ENCODE measurements around the gene WIZ.

Gene WIZ

DNA sequence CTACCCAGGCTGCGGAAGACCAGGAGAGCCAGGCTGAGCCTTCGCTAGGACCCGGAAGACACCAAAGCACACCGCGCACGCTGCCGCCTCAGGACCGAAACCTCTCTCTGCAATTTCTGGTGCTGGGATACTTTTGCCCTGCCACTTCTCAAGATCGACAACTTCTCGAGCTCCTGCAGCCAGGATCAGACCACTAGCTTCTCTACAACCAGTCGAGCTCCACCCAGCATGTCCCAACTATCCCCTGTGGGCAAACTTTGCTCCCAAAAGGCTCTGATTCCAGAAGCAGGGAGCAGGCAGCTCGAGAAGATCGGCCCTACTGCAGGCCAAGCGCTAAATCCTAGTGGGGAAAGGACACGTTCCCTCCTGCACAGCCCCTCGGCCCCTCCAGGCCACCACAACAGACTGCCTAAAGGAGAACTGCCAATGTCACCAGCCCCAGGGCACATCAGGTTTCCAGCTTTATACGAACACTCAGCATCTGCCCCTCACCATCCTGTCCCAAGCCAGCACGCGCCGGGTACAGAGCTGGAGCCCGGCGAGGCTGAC lies 71.1 kb downstream of the WIZ start:
- DNase-seq (ENCODE audit: low read depth) = no peak

- no peak for DNase-seq (ENCODE audit: low read depth)
Observed at GRCh38 chr19:15374796-15375440, 74.8 kb downstream of the WIZ start.

- DNase-seq (ENCODE audit: low read depth) = no peak
Observed at GRCh38 chr19:15374105-15374651, 75.6 kb downstream of the WIZ start.

- DNase-seq (ENCODE audit: low read depth) = no peak
Observed at GRCh38 chr19:15373644-15374043, 76.1 kb downstream of the WIZ start.

DNA sequence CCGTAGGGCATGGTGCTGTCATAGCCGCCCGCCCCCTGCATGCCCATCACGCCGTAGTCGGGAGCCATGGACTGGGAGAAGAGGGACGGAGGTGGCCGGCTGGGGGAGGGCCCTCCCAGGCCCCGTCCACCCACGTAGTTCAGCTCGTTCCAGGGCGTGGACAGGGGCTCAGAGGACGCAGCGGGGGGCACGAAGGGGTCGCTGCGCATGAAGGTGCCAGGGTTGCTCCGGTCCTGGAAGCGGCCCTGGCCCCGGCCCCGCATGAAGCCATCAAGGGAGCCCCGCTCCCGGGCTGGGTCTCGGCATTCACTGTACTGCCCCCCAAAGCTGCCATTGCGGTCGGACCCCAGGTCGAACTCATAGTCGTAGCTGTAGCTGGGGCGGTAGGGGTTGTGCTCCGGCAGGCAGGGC lies 76.9 kb downstream of the WIZ start:
- DNase-seq (ENCODE audit: low read depth) = no peak

DNA sequence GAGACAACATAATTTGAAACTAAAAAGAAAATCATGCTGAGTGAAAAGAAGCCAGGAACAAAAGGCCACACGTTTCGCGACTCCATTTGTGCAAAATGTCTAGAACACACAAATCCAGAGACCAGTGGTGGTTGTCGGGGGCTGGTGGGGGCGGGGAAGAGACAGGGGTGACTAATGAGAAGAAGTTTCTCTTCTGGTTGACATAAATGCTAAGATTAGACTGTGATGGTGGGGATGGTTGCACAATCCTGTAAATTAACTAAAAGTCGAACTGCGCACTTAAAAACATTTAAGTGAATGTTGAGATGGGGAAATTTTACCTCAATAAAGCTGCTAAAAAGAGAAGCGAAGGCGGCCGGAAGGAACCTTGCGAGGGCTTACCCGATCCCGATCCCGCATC lies 77.3 kb downstream of the WIZ start:
- DNase-seq (ENCODE audit: low read depth) = no peak

DNA sequence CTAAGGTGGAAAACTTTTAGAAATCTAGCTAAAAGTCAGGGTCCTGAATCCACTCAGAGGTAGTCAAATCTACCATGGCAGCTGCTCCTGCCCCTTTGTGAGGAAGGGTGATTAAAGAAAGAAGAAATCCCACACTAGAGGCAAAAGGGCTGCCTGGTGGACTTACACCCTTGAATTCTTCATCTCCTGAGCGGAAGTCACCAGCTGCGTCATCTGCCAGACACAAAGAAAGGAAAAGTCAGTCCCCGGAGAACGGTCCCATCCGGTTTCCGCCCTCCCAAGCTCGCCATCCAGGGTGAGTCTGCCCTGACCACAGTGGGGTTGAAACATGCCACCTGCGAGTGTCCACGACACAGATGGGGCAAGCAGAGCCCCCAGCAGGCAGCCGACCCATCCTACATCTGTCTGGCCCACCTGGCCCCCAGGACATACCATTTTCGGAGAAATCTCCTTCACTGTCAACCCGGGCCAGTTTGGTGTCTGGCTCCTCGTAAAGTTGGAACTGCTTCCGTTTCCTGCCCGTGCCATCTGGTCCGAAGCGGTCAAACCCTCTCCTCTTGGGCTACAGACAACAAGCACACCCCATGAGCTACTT lies 77.9 kb downstream of the WIZ start:
- DNase-seq (ENCODE audit: low read depth) = no peak

DNA sequence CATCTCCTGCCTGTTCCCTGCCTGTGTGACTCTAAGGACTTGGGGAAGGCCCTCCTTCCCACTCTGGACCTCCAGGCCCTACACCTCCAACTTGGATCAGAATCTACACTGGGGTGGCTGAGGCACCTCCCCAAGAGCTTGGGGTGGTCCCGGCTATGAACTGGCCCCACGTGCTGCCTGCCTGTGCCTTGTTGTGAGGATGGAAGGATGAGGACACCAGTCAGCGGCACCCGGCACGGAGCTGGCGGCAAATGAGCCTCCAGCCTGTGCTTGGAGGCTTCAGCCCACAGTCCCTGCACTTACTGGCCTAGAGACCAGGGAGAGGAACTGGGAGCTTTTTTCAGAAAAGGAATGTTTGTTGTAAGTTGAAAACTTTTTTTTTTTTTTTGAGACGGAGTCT lies 78.6 kb downstream of the WIZ start:
- DNase-seq (ENCODE audit: low read depth) = no peak

Data from stromal cell of bone marrow (primary cell).